WTC11 (cell line): ENCODE data around the gene GFOD1.

Experiments
- ERG ChIP-seq: fragments of 250-450 bp; sonication (Bioruptor Pico); IDR thresholded peaks from 2 replicates; pipeline ENCODE4 v1.8.0; 2021; ENCODE audit warnings: mild to moderate bottlenecking
- ETV6 ChIP-seq: sonication (generic); formaldehyde crosslinking; IDR thresholded peaks from 2 replicates; pipeline ENCODE4 v1.8.1; 2022; ENCODE audit warnings: mild to moderate bottlenecking, missing genetic modification reagents
- USF1 ChIP-seq: sonication (generic); formaldehyde crosslinking; IDR thresholded peaks from 2 replicates; pipeline ENCODE4 v1.8.0; 2022; ENCODE audit warnings: mild to moderate bottlenecking, missing genetic modification reagents
- TF ChIP-seq, protein P1 (sequence below): fragments of 200-600 bp; IDR thresholded peaks from 2 replicates; pipeline ENCODE4 v1.8.0; 2022; ENCODE audit warnings: antibody characterized with exemption
- TF ChIP-seq, protein P2 (sequence below): fragments of 250-450 bp; sonication (Bioruptor Pico); conservative IDR thresholded peaks from 2 replicates; pipeline ENCODE4 v1.9.0; 2021; ENCODE audit warnings: mild to moderate bottlenecking
- TF ChIP-seq, protein P3 (sequence below): sonication (generic); formaldehyde crosslinking; IDR thresholded peaks from 2 replicates; pipeline ENCODE4 v1.8.1; 2023; ENCODE audit warnings: mild to moderate bottlenecking, missing genetic modification reagents, moderate library complexity

DNA sequence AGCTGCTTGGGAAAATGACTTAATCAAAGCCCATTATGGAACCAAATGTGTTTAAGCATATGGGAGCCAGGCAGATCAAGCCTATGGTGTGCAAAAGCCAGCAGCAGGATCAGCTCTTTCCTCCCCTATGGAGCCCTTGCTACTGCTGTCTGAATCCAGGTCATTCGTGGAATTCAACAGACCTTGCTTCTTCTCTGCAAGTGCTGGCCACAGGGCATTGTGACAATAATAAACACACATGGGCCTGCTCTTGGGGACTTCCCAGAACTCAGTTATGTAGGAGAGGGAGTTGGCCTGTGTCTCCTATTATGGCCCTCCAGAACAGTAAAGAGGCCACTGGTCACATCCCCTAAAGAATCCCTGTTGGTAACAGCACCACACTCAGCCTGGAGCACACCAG lies 18.6 kb downstream of the GFOD1 start:
- TF ChIP-seq, protein P1, sequence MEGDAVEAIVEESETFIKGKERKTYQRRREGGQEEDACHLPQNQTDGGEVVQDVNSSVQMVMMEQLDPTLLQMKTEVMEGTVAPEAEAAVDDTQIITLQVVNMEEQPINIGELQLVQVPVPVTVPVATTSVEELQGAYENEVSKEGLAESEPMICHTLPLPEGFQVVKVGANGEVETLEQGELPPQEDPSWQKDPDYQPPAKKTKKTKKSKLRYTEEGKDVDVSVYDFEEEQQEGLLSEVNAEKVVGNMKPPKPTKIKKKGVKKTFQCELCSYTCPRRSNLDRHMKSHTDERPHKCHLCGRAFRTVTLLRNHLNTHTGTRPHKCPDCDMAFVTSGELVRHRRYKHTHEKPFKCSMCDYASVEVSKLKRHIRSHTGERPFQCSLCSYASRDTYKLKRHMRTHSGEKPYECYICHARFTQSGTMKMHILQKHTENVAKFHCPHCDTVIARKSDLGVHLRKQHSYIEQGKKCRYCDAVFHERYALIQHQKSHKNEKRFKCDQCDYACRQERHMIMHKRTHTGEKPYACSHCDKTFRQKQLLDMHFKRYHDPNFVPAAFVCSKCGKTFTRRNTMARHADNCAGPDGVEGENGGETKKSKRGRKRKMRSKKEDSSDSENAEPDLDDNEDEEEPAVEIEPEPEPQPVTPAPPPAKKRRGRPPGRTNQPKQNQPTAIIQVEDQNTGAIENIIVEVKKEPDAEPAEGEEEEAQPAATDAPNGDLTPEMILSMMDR: no peak
- TF ChIP-seq, protein P2, sequence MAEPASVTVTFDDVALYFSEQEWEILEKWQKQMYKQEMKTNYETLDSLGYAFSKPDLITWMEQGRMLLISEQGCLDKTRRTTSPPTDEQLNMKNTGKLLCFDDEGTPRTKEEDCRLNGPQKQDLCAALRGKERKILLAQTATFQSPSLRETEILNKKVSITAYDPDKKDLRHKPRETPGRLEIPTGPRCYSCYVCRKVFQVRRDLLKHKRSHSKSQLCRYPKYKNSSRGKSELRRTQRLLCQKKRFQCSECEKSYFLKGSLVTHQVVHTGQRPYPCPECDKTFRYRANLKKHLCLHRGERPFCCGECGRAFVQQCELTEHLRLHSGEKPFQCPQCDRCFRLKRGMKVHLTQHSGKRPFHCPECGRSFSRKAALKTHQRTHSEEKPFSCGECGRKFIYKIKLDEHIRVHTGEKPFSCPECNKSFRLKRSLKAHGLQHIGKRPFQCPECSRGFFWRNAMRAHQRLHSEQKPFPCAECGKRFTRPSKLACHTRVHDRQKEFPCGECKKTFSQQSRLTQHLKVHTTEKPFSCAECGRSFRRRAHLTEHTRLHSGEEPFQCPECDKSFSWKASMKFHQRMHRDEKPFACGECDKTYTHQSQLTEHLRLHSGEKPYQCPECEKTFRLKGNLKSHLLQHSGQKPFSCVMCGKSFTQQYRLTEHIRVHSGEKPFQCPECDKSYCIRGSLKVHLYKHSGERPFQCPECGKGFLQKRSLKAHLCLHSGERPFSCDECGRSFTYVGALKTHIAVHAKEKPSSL: no peak
- TF ChIP-seq, protein P3, sequence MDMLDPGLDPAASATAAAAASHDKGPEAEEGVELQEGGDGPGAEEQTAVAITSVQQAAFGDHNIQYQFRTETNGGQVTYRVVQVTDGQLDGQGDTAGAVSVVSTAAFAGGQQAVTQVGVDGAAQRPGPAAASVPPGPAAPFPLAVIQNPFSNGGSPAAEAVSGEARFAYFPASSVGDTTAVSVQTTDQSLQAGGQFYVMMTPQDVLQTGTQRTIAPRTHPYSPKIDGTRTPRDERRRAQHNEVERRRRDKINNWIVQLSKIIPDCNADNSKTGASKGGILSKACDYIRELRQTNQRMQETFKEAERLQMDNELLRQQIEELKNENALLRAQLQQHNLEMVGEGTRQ (CRISPR knock-in tag): no peak
- TF ChIP-seq USF1 (CRISPR knock-in tag) (no peak), ETV6 (CRISPR knock-in tag) (no peak), ERG (no peak)
